ELR (cell line): ENCODE results near the gene DPM2.
A peak's percentile ranks its signal among the peaks of the same experiment; 100 is the strongest.

Source experiments
- DNase-seq: peaks from one replicate; pipeline ENCODE4 v3.0.0-alpha.2; 2015; ENCODE audit warnings: low read depth

DPM2 gene

GRCh38 chr9:127937388-127938297 is at the start of gene DPM2:
Gene DPM2 (minus strand): TSS chr9:127937854. CDS start chr9:127937820, 34 bp downstream.
- DNase-seq: peak; percentile 92

- peak; percentile 90 for DNase-seq
These were observed 49.5 kb upstream of the DPM2 start for GRCh38 chr9:127987103-127987614.

- no peak for DNase-seq
These were observed 47.4 kb upstream of the DPM2 start for GRCh38 chr9:127985011-127985410.

- no peak for DNase-seq
These were observed 46.2 kb upstream of the DPM2 start for GRCh38 chr9:127983847-127984289.

GRCh38 chr9:127982912-127983311 is 45.3 kb upstream of the DPM2 start:
- DNase-seq: no peak

GRCh38 chr9:127981559-127982121 is 44.0 kb upstream of the DPM2 start:
- no peak for DNase-seq

GRCh38 chr9:127980706-127981558 is 43.3 kb upstream of the DPM2 start, which contains the start of gene EEIG1:
Gene EEIG1 (minus strand): TSS chr9:127980989. CDS start chr9:127980137, 852 bp downstream.
- DNase-seq: peak; percentile 91

GRCh38 chr9:127980060-127980705 is 42.5 kb upstream of the DPM2 start:
- DNase-seq: peak; percentile 51

- DNase-seq: peak; percentile 62
These were observed 41.8 kb upstream of the DPM2 start for GRCh38 chr9:127979333-127980059.

GRCh38 chr9:127979015-127979332 is 41.3 kb upstream of the DPM2 start:
- no peak for DNase-seq

GRCh38 chr9:127977884-127978647 is 40.4 kb upstream of the DPM2 start:
- peak; percentile 55 for DNase-seq

- no peak for DNase-seq
These were observed 39.6 kb upstream of the DPM2 start for GRCh38 chr9:127977009-127977883.

GRCh38 chr9:127976498-127976897 is 38.8 kb upstream of the DPM2 start:
- DNase-seq: no peak

- no peak for DNase-seq
These were observed 38.0 kb upstream of the DPM2 start for GRCh38 chr9:127975376-127976315.

- DNase-seq: no peak
These were observed 37.2 kb upstream of the DPM2 start for GRCh38 chr9:127974769-127975261.

- no peak for DNase-seq
These were observed 36.5 kb upstream of the DPM2 start for GRCh38 chr9:127974001-127974768.
